H9 (cell line): ENCODE data around the gene CHID1. TPM values are rescaled to one million over a fixed set of nuclear protein-coding genes. Genes with fewer than 3 reads are reported as not detected.

ENCODE experiments used
- DNase-seq: peaks from one replicate; pipeline ENCODE4 v3.0.0-alpha.2; 2017
- H2AFZ ChIP-seq: one replicate; pipeline ENCODE4 v1.6.1; 2013; ENCODE audit warnings: mild to moderate bottlenecking, low read length, control low read depth, moderate library complexity
- H2AK5ac ChIP-seq: 2 replicates; pipeline ENCODE4 v1.6.1; 2013; ENCODE audit warnings: low read length, control low read depth, mixed read lengths; ENCODE audit not compliant: insufficient read length
- H2BK120ac ChIP-seq: one replicate; pipeline ENCODE4 v1.6.1; 2013; ENCODE audit warnings: low read depth, mild to moderate bottlenecking, low read length, control low read depth, inconsistent platforms; ENCODE audit not compliant: poor library complexity, severe bottlenecking
- H2BK12ac ChIP-seq: 2 replicates; pipeline ENCODE4 v1.6.1; 2013; ENCODE audit warnings: low read length, control low read depth, mixed read lengths, low read depth; ENCODE audit not compliant: insufficient read length
- H2BK15ac ChIP-seq: 2 replicates; pipeline ENCODE4 v1.6.1; 2013; ENCODE audit warnings: low read depth, low read length, control low read depth
- H2BK20ac ChIP-seq: one replicate; pipeline ENCODE4 v1.6.1; 2013; ENCODE audit warnings: low read depth, mild to moderate bottlenecking, low read length, control low read depth, inconsistent platforms; ENCODE audit not compliant: poor library complexity, severe bottlenecking
- H2BK5ac ChIP-seq: 2 replicates; pipeline ENCODE4 v1.6.1; 2013; ENCODE audit warnings: low read length, control low read depth, mixed read lengths; ENCODE audit not compliant: insufficient read length
- H3K14ac ChIP-seq: 2 replicates; pipeline ENCODE4 v1.6.1; 2013; ENCODE audit warnings: low read length, control low read depth; ENCODE audit not compliant: insufficient read depth
- H3K18ac ChIP-seq: 2 replicates; pipeline ENCODE4 v1.6.1; 2013; ENCODE audit warnings: low read depth, mild to moderate bottlenecking, mixed read lengths, low read length, control low read depth; ENCODE audit not compliant: insufficient read length
- H3K23ac ChIP-seq: 2 replicates; pipeline ENCODE4 v1.6.1; 2013; ENCODE audit warnings: low read length, control low read depth, mixed read lengths, low read depth; ENCODE audit not compliant: insufficient read length
- H3K23me2 ChIP-seq: 2 replicates; pipeline ENCODE4 v1.6.1; 2013; ENCODE audit warnings: low read depth, mild to moderate bottlenecking, mixed read lengths, low read length, control low read depth; ENCODE audit not compliant: insufficient read length, poor library complexity, severe bottlenecking
- H3K27ac ChIP-seq: 2 replicates; pipeline ENCODE4 v1.5.1; 2013; ENCODE audit warnings: low read length, control low read depth, mixed read lengths, low read depth; ENCODE audit not compliant: insufficient read length
- H3K27me3 ChIP-seq: 2 replicates; pipeline ENCODE4 v1.6.1; 2013; ENCODE audit warnings: low read length, control low read depth, inconsistent platforms; ENCODE audit not compliant: insufficient read depth
- H3K4ac ChIP-seq: 2 replicates; pipeline ENCODE4 v1.6.1; 2013; ENCODE audit warnings: low read depth, mild to moderate bottlenecking, control low read depth, inconsistent platforms, low read length, moderate library complexity
- H3K4me1 ChIP-seq: 2 replicates; pipeline ENCODE4 v1.6.1; 2013; ENCODE audit warnings: low read length, control low read depth, inconsistent platforms; ENCODE audit not compliant: insufficient read depth
- H3K4me2 ChIP-seq: 2 replicates; pipeline ENCODE4 v1.6.1; 2013; ENCODE audit warnings: low read length, control low read depth, mixed read lengths; ENCODE audit not compliant: insufficient read length, insufficient read depth
- H3K56ac ChIP-seq: 2 replicates; pipeline ENCODE4 v1.6.1; 2013; ENCODE audit warnings: low read depth, mild to moderate bottlenecking, mixed read lengths, low read length, control low read depth; ENCODE audit not compliant: insufficient read length
- H3K79me1 ChIP-seq: 2 replicates; pipeline ENCODE4 v1.6.1; 2013; ENCODE audit warnings: low read depth, mild to moderate bottlenecking, moderate library complexity, low read length, control low read depth, inconsistent platforms; ENCODE audit not compliant: insufficient read depth, poor library complexity, severe bottlenecking
- H3K79me2 ChIP-seq: 2 replicates; pipeline ENCODE4 v1.6.1; 2013; ENCODE audit warnings: low read length, control low read depth, inconsistent platforms; ENCODE audit not compliant: insufficient read depth
- H3K9ac ChIP-seq: 2 replicates; pipeline ENCODE4 v1.6.1; 2013; ENCODE audit warnings: low read length, control low read depth, mixed read lengths; ENCODE audit not compliant: insufficient read length; ENCODE audit errors: extremely low read depth
- H3K9me3 ChIP-seq: one replicate; pipeline ENCODE4 v1.6.1; 2013; ENCODE audit warnings: low read depth, low read length, inconsistent platforms; ENCODE audit not compliant: control insufficient read depth
- H3T11ph ChIP-seq: one replicate; pipeline ENCODE4 v1.6.1; 2013; ENCODE audit warnings: mild to moderate bottlenecking, low read length, control low read depth, inconsistent platforms
- H4K20me1 ChIP-seq: one replicate; pipeline ENCODE4 v1.6.1; 2013; ENCODE audit not compliant: control insufficient read depth, insufficient read length, insufficient read depth
- H4K5ac ChIP-seq: 2 replicates; pipeline ENCODE4 v1.6.1; 2013; ENCODE audit warnings: low read depth, mild to moderate bottlenecking, mixed read lengths, low read length, control low read depth; ENCODE audit not compliant: insufficient read length
- H4K8ac ChIP-seq: replicated peaks from 2 replicates; pipeline ENCODE4 v1.6.1; 2013; ENCODE audit warnings: low read length, control low read depth, mixed read lengths, low read depth; ENCODE audit not compliant: insufficient read length
- H4K91ac ChIP-seq: 2 replicates; pipeline ENCODE4 v1.6.1; 2013; ENCODE audit warnings: low read depth, mild to moderate bottlenecking, moderate library complexity, mixed read lengths, low read length, control low read depth; ENCODE audit not compliant: insufficient read length
- H3K27ac Mint-ChIP-seq, 3 experiments: 2 replicates in 2 of 3; 3 replicates in 1 of 3; pipeline ENCODE4 v1.8.0; 2020 to 2021; ENCODE audit warnings: mixed read lengths in 3 of 3, mild to moderate bottlenecking in 1 of 3, moderate library complexity in 1 of 3
- H3K27me3 Mint-ChIP-seq: 2 replicates; pipeline ENCODE4 v1.8.0; 2021; ENCODE audit warnings: low read depth, mild to moderate bottlenecking, moderate library complexity, mixed read lengths
- H3K36me3 Mint-ChIP-seq, 3 experiments: 2 replicates in 2 of 3; 3 replicates in 1 of 3; pipeline ENCODE4 v1.8.0; 2020 to 2021; ENCODE audit warnings: low read depth in 3 of 3, mixed read lengths in 3 of 3; ENCODE audit not compliant: insufficient read depth in 1 of 3
- H3K4me1 Mint-ChIP-seq, 2 experiments: 2 replicates each; pipeline ENCODE4 v1.8.0; 2020; ENCODE audit warnings: mixed read lengths in 2 of 2
- H3K4me3 Mint-ChIP-seq, 2 experiments: 2 replicates in 1 of 2; 3 replicates in 1 of 2; pipeline ENCODE4 v1.8.0; 2020 to 2021; ENCODE audit warnings: mild to moderate bottlenecking in 2 of 2, mixed read lengths in 2 of 2, moderate library complexity in 1 of 2
- H3K9me3 Mint-ChIP-seq, 2 experiments: 2 replicates in 1 of 2; 3 replicates in 1 of 2; pipeline ENCODE4 v1.8.0; 2020; ENCODE audit warnings: mild to moderate bottlenecking in 2 of 2, mixed read lengths in 2 of 2, moderate library complexity in 1 of 2
- WGBS: extraction: QIAGEN DNeasy Blood & Tissue Kit; methylation state at CpG from one replicate; pipeline ENCODE4 v1.1.7; 2013; ENCODE audit warnings: missing lambda C conversion rate, low lambda C conversion rate, mixed read lengths; ENCODE audit not compliant: insufficient read length; ENCODE audit errors: extremely low coverage; 5-methylcytosine and 5-hydroxymethylcytosine counted together
- total RNA-seq: library from RNA; stranded (reverse); gene quantifications from 2 replicates; pipeline ENCODE4 v1.2.1, GENCODE V29; 2021
- TF ChIP-seq, protein P1 (sequence below): fragments of 200-600 bp; sonication (generic); conservative IDR thresholded peaks from 3 replicates; pipeline ENCODE4 v1.8.0; 2021; ENCODE audit warnings: antibody characterized with exemption, mild to moderate bottlenecking

Gene CHID1
- total RNA-seq, 1 experiment from 2014 or later, result 89.4 TPM

DNA sequence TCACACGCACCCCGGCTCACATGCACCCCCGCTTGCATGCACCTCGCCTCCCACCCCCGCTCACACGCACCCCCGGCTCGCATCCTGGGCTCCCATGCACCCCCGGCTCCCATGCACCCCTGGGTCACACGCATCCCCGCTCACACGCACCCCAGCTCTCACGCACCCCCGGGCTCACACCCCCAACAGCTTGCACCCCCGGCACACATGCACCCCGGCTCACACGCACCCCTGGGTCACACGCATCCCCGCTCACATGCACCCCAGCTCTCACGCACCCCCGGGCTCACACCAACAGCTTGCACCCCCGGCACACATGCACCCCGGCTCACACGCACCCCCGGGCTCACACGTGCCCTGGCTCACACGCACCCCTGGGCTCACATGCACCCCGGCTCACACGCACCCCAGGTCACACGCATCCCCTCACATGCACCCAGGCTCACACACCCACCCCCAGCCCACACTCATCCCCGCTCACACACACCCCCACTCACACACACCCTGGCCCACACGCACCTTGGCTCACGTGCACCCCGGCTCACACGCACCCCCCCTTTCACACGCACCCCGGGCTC is 51.8 kb downstream of the CHID1 start:
- H3K23me2 ChIP-seq, result no peaks in the 10 kb centered on the region
- H3K4me2 ChIP-seq, result no peak overlapping the region
- no peak overlapping the region for H2BK120ac ChIP-seq

More for the DNA sequence above, 51.8 kb downstream of the CHID1 start:
- H3K79me2 ChIP-seq, result no peaks in the 10 kb centered on the region
- no peak overlapping the region for H3K27ac ChIP-seq
- no peaks in the 10 kb centered on the region for H3K9me3 ChIP-seq
- H3K4me3 Mint-ChIP-seq, result no peak overlapping the region
- TF ChIP-seq, protein P1, sequence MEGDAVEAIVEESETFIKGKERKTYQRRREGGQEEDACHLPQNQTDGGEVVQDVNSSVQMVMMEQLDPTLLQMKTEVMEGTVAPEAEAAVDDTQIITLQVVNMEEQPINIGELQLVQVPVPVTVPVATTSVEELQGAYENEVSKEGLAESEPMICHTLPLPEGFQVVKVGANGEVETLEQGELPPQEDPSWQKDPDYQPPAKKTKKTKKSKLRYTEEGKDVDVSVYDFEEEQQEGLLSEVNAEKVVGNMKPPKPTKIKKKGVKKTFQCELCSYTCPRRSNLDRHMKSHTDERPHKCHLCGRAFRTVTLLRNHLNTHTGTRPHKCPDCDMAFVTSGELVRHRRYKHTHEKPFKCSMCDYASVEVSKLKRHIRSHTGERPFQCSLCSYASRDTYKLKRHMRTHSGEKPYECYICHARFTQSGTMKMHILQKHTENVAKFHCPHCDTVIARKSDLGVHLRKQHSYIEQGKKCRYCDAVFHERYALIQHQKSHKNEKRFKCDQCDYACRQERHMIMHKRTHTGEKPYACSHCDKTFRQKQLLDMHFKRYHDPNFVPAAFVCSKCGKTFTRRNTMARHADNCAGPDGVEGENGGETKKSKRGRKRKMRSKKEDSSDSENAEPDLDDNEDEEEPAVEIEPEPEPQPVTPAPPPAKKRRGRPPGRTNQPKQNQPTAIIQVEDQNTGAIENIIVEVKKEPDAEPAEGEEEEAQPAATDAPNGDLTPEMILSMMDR, result no peak
- no peak overlapping the region for H4K5ac ChIP-seq
- no peaks in the 10 kb centered on the region for H4K20me1 ChIP-seq
- no peak for DNase-seq
- H3K4me1 ChIP-seq, result no peaks in the 10 kb centered on the region; the same call in 1 of the 2 replicates
- no peak overlapping the region for H2BK5ac ChIP-seq
- H3K4me1 Mint-ChIP-seq, result peaks cover 22 to 70% of the 10 kb centered on the region in 2 experiments
- H3T11ph ChIP-seq, result no peak overlapping the region
- no peaks in the 10 kb centered on the region for H3K27me3 ChIP-seq
- no CpG with 5 or more reads among the region's 37 CpGs for WGBS
- H2BK12ac ChIP-seq, result no peak overlapping the region
- H2BK20ac ChIP-seq, result no peak overlapping the region
- H3K18ac ChIP-seq, result no peak overlapping the region
- no peaks in the 10 kb centered on the region for H3K79me1 ChIP-seq
- H3K9me3 Mint-ChIP-seq, result no peaks in the 10 kb centered on the region
- no peak overlapping the region for H4K8ac ChIP-seq
- no peak overlapping the region; a peak in 1 of 7 replicates for H3K27ac Mint-ChIP-seq
- no peak overlapping the region for H3K9ac ChIP-seq
- H3K36me3 Mint-ChIP-seq, result peaks cover 0 to 13% (median 0%) of the 10 kb centered on the region in 3 experiments; a peak in 3 of 7 replicates
- H3K4ac ChIP-seq, result no peak overlapping the region
- no peak overlapping the region for H4K91ac ChIP-seq
- no peak overlapping the region for H2BK15ac ChIP-seq
- H2AK5ac ChIP-seq, result no peak overlapping the region
- no peak overlapping the region for H2AFZ ChIP-seq
- peaks cover 21% of the 10 kb centered on the region for H3K27me3 Mint-ChIP-seq
- no peak overlapping the region for H3K23ac ChIP-seq
- no peak overlapping the region for H3K14ac ChIP-seq
- H3K56ac ChIP-seq, result no peak overlapping the region
